WTC11 (cell line): ENCODE results near the gene GRID2. TPM values are rescaled to one million over a fixed set of nuclear protein-coding genes. Genes with fewer than 3 reads are reported as not detected.
A peak's percentile ranks its signal among the peaks of the same experiment; 100 is the strongest.

ENCODE experiments used
- ATAC-seq: fragments of 200-7000 bp; cut with Tn5 transposase; 2 replicates; pipeline ENCODE4 v1.10.0; 2021; ENCODE audit warnings: mild to moderate bottlenecking, moderate library complexity
- CTCF ChIA-PET: fragments of 300-600 bp; sonication (Branson Sonifier 250); formaldehyde crosslinking; loops from one replicate; lab custom pipeline; 2021; ENCODE audit warnings: antibody characterized with exemption; lab: Charles Lee
- POLR2A ChIA-PET: fragments of 350-600 bp; sonication (Branson Sonifier 250); formaldehyde crosslinking; loops from one replicate; lab custom pipeline; 2021; ENCODE audit warnings: antibody characterized with exemption; lab: Charles Lee
- DNase-seq: peaks from one replicate; pipeline ENCODE4 v3.0.0; 2021; ENCODE audit warnings: low spot score
- H3K27ac Mint-ChIP-seq: 2 replicates; pipeline ENCODE4 v1.8.0; 2021; ENCODE audit warnings: mixed read lengths
- H3K27me3 Mint-ChIP-seq: 2 replicates; pipeline ENCODE4 v1.8.0; 2021; ENCODE audit warnings: low read depth, mild to moderate bottlenecking, moderate library complexity, mixed read lengths
- H3K36me3 Mint-ChIP-seq: 2 replicates; pipeline ENCODE4 v1.8.0; 2021; ENCODE audit warnings: mixed read lengths
- H3K4me1 Mint-ChIP-seq: 2 replicates; pipeline ENCODE4 v1.8.0; 2022; ENCODE audit warnings: mixed read lengths
- H3K4me3 Mint-ChIP-seq: 2 replicates; pipeline ENCODE4 v1.8.0; 2021; ENCODE audit warnings: mild to moderate bottlenecking, moderate library complexity, mixed read lengths
- H3K9me3 Mint-ChIP-seq: 2 replicates; pipeline ENCODE4 v1.8.0; 2021; ENCODE audit warnings: mixed read lengths
- AFF4 ChIP-seq: sonication (generic); formaldehyde crosslinking; IDR thresholded peaks from 2 replicates; pipeline ENCODE4 v1.8.1; 2023; ENCODE audit warnings: mild to moderate bottlenecking, missing genetic modification reagents, borderline replicate concordance
- ATF1 ChIP-seq: sonication (generic); formaldehyde crosslinking; IDR thresholded peaks from 2 replicates; pipeline ENCODE4 v1.8.1; 2023; ENCODE audit warnings: mild to moderate bottlenecking, moderate library complexity, missing genetic modification reagents
- ATF6 ChIP-seq: sonication (generic); formaldehyde crosslinking; IDR thresholded peaks from 2 replicates; pipeline ENCODE4 v1.8.1; 2023; ENCODE audit warnings: mild to moderate bottlenecking, missing genetic modification reagents
- ETV6 ChIP-seq: sonication (generic); formaldehyde crosslinking; IDR thresholded peaks from 2 replicates; pipeline ENCODE4 v1.8.1; 2022; ENCODE audit warnings: mild to moderate bottlenecking, missing genetic modification reagents
- FOXP1 ChIP-seq: sonication (generic); formaldehyde crosslinking; IDR thresholded peaks from 2 replicates; pipeline ENCODE4 v1.8.0; 2022; ENCODE audit warnings: missing genetic modification reagents, mild to moderate bottlenecking, moderate library complexity, borderline replicate concordance
- GTF2I ChIP-seq: fragments of 250-450 bp; sonication (Bioruptor Pico); conservative IDR thresholded peaks from 2 replicates; pipeline ENCODE4 v1.4.0; 2021; ENCODE audit warnings: mild to moderate bottlenecking
- OVOL2 ChIP-seq: fragments of 250-450 bp; sonication (Bioruptor Pico); IDR thresholded peaks from 2 replicates; pipeline ENCODE4 v1.9.0; 2021; ENCODE audit warnings: mild to moderate bottlenecking, borderline replicate concordance
- RELA ChIP-seq: sonication (generic); formaldehyde crosslinking; IDR thresholded peaks from 2 replicates; pipeline ENCODE4 v1.8.1; 2022; ENCODE audit warnings: missing genetic modification reagents, mild to moderate bottlenecking, borderline replicate concordance
- TCF7 ChIP-seq: sonication (generic); formaldehyde crosslinking; IDR thresholded peaks from 2 replicates; pipeline ENCODE4 v1.8.0; 2022; ENCODE audit warnings: mild to moderate bottlenecking, low read depth, missing genetic modification reagents, moderate library complexity
- USF2 ChIP-seq: sonication (generic); formaldehyde crosslinking; IDR thresholded peaks from 2 replicates; pipeline ENCODE4 v1.8.1; 2023; ENCODE audit warnings: mild to moderate bottlenecking, missing genetic modification reagents, moderate library complexity
- ZNF281 ChIP-seq: sonication (generic); formaldehyde crosslinking; IDR thresholded peaks from 2 replicates; pipeline ENCODE4 v1.8.0; 2023; ENCODE audit warnings: mild to moderate bottlenecking, missing genetic modification reagents
- total RNA-seq: library from RNA; stranded (reverse); gene quantifications from 3 replicates; pipeline ENCODE4 v1.2.3, GENCODE V29; 2021
- TF ChIP-seq, protein P1 (sequence below): fragments of 250-450 bp; sonication (Bioruptor Pico); IDR thresholded peaks from 2 replicates; pipeline ENCODE4 v1.8.0; 2021; ENCODE audit warnings: mild to moderate bottlenecking
- TF ChIP-seq, protein P2 (sequence below): sonication (generic); formaldehyde crosslinking; conservative IDR thresholded peaks from 2 replicates; pipeline ENCODE4 v1.8.1; 2022; ENCODE audit warnings: mild to moderate bottlenecking, missing genetic modification reagents
- TF ChIP-seq, protein P3 (sequence below): sonication (generic); formaldehyde crosslinking; IDR thresholded peaks from 2 replicates; pipeline ENCODE4 v1.8.1; 2023; ENCODE audit warnings: mild to moderate bottlenecking, moderate library complexity, missing genetic modification reagents
- TF ChIP-seq, protein P4 (sequence below): sonication (generic); formaldehyde crosslinking; IDR thresholded peaks from 2 replicates; pipeline ENCODE4 v1.8.0; 2023; ENCODE audit warnings: missing genetic modification reagents

GRID2 gene
- total RNA-seq, 1 experiment from 2014 or later, result 26.8 TPM

GRCh38 chr4:93786149-93786548 lies 1482.4 kb downstream of the GRID2 start:
- no peaks in the 10 kb centered on the region for H3K27me3 Mint-ChIP-seq
- H3K27ac Mint-ChIP-seq, result no peak overlapping the region
- no peaks in the 10 kb centered on the region for H3K9me3 Mint-ChIP-seq
- ATAC-seq, result peak; percentile 80
- no peaks in the 10 kb centered on the region for H3K36me3 Mint-ChIP-seq
- POLR2A ChIA-PET, result no interaction called here
- H3K4me1 Mint-ChIP-seq, result no peaks in the 10 kb centered on the region
- no peak for DNase-seq
- CTCF ChIA-PET, result interaction anchor here (0.9 kb wide), 1 partner anchor 75 kb away, joined by 4 read pairs; no protein-coding TSS in a partner anchor
- no peak overlapping the region for H3K4me3 Mint-ChIP-seq
- TF ChIP-seq ATF6, result no peak
- no peak for TF ChIP-seq RELA (CRISPR knock-in tag)
- TF ChIP-seq, protein P1, sequence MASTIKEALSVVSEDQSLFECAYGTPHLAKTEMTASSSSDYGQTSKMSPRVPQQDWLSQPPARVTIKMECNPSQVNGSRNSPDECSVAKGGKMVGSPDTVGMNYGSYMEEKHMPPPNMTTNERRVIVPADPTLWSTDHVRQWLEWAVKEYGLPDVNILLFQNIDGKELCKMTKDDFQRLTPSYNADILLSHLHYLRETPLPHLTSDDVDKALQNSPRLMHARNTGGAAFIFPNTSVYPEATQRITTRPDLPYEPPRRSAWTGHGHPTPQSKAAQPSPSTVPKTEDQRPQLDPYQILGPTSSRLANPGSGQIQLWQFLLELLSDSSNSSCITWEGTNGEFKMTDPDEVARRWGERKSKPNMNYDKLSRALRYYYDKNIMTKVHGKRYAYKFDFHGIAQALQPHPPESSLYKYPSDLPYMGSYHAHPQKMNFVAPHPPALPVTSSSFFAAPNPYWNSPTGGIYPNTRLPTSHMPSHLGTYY, result no peak
- no peak for TF ChIP-seq AFF4 (CRISPR knock-in tag)
- no peak for TF ChIP-seq USF2 (CRISPR knock-in tag)
- no peak for TF ChIP-seq ZNF281 (CRISPR knock-in tag)

- POLR2A ChIA-PET, result no interaction called here
- CTCF ChIA-PET, result interaction anchor here (0.8 to 1.1 kb wide), 3 partner anchors 9 to 419 kb away, joined by 3 to 5 read pairs (median 3); partner anchors contain the start of gene SMARCAD1
- Mint-ChIP-seq H3K36me3 (no peaks in the 10 kb centered on the region), H3K4me3 (no peak overlapping the region), H3K27me3 (no peaks in the 10 kb centered on the region; the same call in 1 of the 2 replicates), H3K4me1 (peaks cover 6% of the 10 kb centered on the region), H3K9me3 (no peaks in the 10 kb centered on the region), H3K27ac (no peak overlapping the region)
- DNase-seq (no peak), ATAC-seq (peak; percentile 55)
- TF ChIP-seq TCF7 (no peak), ATF1 (CRISPR knock-in tag) (no peak), FOXP1 (CRISPR knock-in tag) (no peak), ETV6 (CRISPR knock-in tag) (no peak), OVOL2 (CRISPR knock-in tag) (no peak), GTF2I (no peak)
- TF ChIP-seq, protein P1, result no peak
- TF ChIP-seq, protein P2, sequence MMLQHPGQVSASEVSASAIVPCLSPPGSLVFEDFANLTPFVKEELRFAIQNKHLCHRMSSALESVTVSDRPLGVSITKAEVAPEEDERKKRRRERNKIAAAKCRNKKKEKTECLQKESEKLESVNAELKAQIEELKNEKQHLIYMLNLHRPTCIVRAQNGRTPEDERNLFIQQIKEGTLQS (CRISPR knock-in tag), result no peak
- TF ChIP-seq, protein P3, sequence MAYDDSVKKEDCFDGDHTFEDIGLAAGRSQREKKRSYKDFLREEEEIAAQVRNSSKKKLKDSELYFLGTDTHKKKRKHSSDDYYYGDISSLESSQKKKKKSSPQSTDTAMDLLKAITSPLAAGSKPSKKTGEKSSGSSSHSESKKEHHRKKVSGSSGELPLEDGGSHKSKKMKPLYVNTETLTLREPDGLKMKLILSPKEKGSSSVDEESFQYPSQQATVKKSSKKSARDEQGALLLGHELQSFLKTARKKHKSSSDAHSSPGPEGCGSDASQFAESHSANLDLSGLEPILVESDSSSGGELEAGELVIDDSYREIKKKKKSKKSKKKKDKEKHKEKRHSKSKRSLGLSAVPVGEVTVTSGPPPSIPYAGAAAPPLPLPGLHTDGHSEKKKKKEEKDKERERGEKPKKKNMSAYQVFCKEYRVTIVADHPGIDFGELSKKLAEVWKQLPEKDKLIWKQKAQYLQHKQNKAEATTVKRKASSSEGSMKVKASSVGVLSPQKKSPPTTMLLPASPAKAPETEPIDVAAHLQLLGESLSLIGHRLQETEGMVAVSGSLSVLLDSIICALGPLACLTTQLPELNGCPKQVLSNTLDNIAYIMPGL, result no peak
- TF ChIP-seq, protein P4, sequence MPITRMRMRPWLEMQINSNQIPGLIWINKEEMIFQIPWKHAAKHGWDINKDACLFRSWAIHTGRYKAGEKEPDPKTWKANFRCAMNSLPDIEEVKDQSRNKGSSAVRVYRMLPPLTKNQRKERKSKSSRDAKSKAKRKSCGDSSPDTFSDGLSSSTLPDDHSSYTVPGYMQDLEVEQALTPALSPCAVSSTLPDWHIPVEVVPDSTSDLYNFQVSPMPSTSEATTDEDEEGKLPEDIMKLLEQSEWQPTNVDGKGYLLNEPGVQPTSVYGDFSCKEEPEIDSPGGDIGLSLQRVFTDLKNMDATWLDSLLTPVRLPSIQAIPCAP (CRISPR knock-in tag), result no peak
Measured at GRCh38 chr4:93788712-93789111, 1484.9 kb downstream of the GRID2 start.
